HG02588 (cell line): ENCODE results near the gene ASAP3.

Source experiments
- ATAC-seq: cut with Tn5 transposase; IDR thresholded peaks from one replicate; pipeline ENCODE4 v1.9.1; 2021; ENCODE audit warnings: mild to moderate bottlenecking, moderate library complexity; ENCODE audit not compliant: unreplicated experiment

Gene ASAP3

GRCh38 chr1:23425193-23425494 lies 58.8 kb downstream of the ASAP3 start:
- no peak for ATAC-seq

GRCh38 chr1:23424293-23425192 lies 59.4 kb downstream of the ASAP3 start, which contains the start of gene TCEA3:
TSS of gene TCEA3 (minus strand) at chr1:23424748. CDS start at chr1:23424633, 115 bp downstream.
- ATAC-seq, result no peak

GRCh38 chr1:23423415-23424292 lies 60.3 kb downstream of the ASAP3 start:
- ATAC-seq, result no peak

- no peak for ATAC-seq
Measured at GRCh38 chr1:23422941-23423340, 61.0 kb downstream of the ASAP3 start.

- no peak for ATAC-seq
Measured at GRCh38 chr1:23422241-23422877, 61.6 kb downstream of the ASAP3 start.

GRCh38 chr1:23421753-23422240 lies 62.2 kb downstream of the ASAP3 start:
- ATAC-seq, result no peak

GRCh38 chr1:23421343-23421742 lies 62.6 kb downstream of the ASAP3 start:
- ATAC-seq, result no peak

GRCh38 chr1:23420778-23421177 lies 63.2 kb downstream of the ASAP3 start:
- ATAC-seq, result no peak

- no peak for ATAC-seq
Measured at GRCh38 chr1:23419180-23419579, 64.8 kb downstream of the ASAP3 start.

- ATAC-seq, result no peak
Measured at GRCh38 chr1:23417570-23417969, 66.4 kb downstream of the ASAP3 start.

- no peak for ATAC-seq
Measured at GRCh38 chr1:23416964-23417363, 67.0 kb downstream of the ASAP3 start.

GRCh38 chr1:23408797-23409290 lies 75.1 kb downstream of the ASAP3 start:
- no peak for ATAC-seq

GRCh38 chr1:23407016-23407630 lies 76.9 kb downstream of the ASAP3 start:
- ATAC-seq, result no peak

GRCh38 chr1:23405946-23406345 lies 78.0 kb downstream of the ASAP3 start:
- no peak for ATAC-seq

GRCh38 chr1:23403735-23404486 lies 80.1 kb downstream of the ASAP3 start:
- no peak for ATAC-seq

GRCh38 chr1:23403355-23403734 lies 80.6 kb downstream of the ASAP3 start:
- ATAC-seq, result no peak

GRCh38 chr1:23403038-23403336 lies 81.0 kb downstream of the ASAP3 start:
- ATAC-seq, result no peak

- no peak for ATAC-seq
Measured at GRCh38 chr1:23402286-23403037, 81.5 kb downstream of the ASAP3 start.

- ATAC-seq, result no peak
Measured at GRCh38 chr1:23401313-23401712, 82.7 kb downstream of the ASAP3 start.
